Endodermal cell (in vitro differentiated cells): ENCODE results near the gene GRB10. TPM values are rescaled to one million over a fixed set of nuclear protein-coding genes. Genes with fewer than 3 reads are reported as not detected.

Source experiments
- DNase-seq: peaks from one replicate; pipeline ENCODE4 v3.0.0-alpha.2; 2017
- H3K27ac ChIP-seq: 2 replicates; pipeline ENCODE4 v1.5.1; 2013; ENCODE audit warnings: mild to moderate bottlenecking, low read depth, low read length, moderate library complexity
- H3K27me3 ChIP-seq: 2 replicates; pipeline ENCODE4 v1.6.1; 2013; ENCODE audit warnings: mild to moderate bottlenecking, low read length, moderate library complexity; ENCODE audit not compliant: insufficient read depth, control insufficient read depth, poor library complexity, severe bottlenecking
- H3K36me3 ChIP-seq: 2 replicates; pipeline ENCODE4 v1.7.0; 2013; ENCODE audit warnings: mild to moderate bottlenecking, low read length, moderate library complexity; ENCODE audit not compliant: control insufficient read depth, insufficient read depth
- H3K4me1 ChIP-seq: one replicate; pipeline ENCODE4 v1.7.0; 2013; ENCODE audit warnings: low read length; ENCODE audit not compliant: control insufficient read depth, insufficient read depth
- H3K4me3 ChIP-seq: 2 replicates; pipeline ENCODE4 v1.5.1; 2013; ENCODE audit warnings: mild to moderate bottlenecking, low read length, moderate library complexity
- H3K9ac ChIP-seq: 2 replicates; pipeline ENCODE4 v1.6.1; 2013; ENCODE audit warnings: mild to moderate bottlenecking, low read length, moderate library complexity; ENCODE audit not compliant: poor library complexity, severe bottlenecking; ENCODE audit errors: extremely low read depth
- H3K9me3 ChIP-seq: 2 replicates; pipeline ENCODE4 v1.6.1; 2013; ENCODE audit warnings: mild to moderate bottlenecking, low read length, moderate library complexity; ENCODE audit not compliant: control insufficient read depth
- H3K27ac Mint-ChIP-seq: 2 replicates; pipeline ENCODE4 v1.8.0; 2020; ENCODE audit warnings: mixed read lengths
- H3K27me3 Mint-ChIP-seq: 2 replicates; pipeline ENCODE4 v1.8.0; 2021; ENCODE audit warnings: mild to moderate bottlenecking, mixed read lengths; ENCODE audit not compliant: insufficient read depth
- H3K36me3 Mint-ChIP-seq: 2 replicates; pipeline ENCODE4 v1.8.0; 2020; ENCODE audit warnings: low read depth, mixed read lengths
- H3K4me1 Mint-ChIP-seq: 2 replicates; pipeline ENCODE4 v1.8.0; 2020; ENCODE audit warnings: mixed read lengths
- H3K4me3 Mint-ChIP-seq: 2 replicates; pipeline ENCODE4 v1.8.0; 2020; ENCODE audit warnings: mild to moderate bottlenecking, moderate library complexity, mixed read lengths
- H3K9me3 Mint-ChIP-seq: 2 replicates; pipeline ENCODE4 v1.8.0; 2020; ENCODE audit warnings: mild to moderate bottlenecking, mixed read lengths
- CTCF ChIP-seq: fragments of 200-600 bp; sonication (generic); conservative IDR thresholded peaks from 2 replicates; pipeline ENCODE4 v1.5.0; 2021; ENCODE audit warnings: antibody characterized with exemption, mild to moderate bottlenecking
- WGBS, 2 experiments: methylation state at CpG; one replicate each; pipeline versions ENCODE4 v1.1.5 to v1.1.7; 2013; ENCODE audit warnings: missing lambda C conversion rate in 2 of 2, mixed read lengths in 1 of 2; ENCODE audit not compliant: insufficient coverage in 1 of 2, insufficient read length in 1 of 2; 5-methylcytosine and 5-hydroxymethylcytosine counted together
- total RNA-seq, 2 donors: library from RNA; stranded (reverse); fragmentation: NEBNext Ultra II Directional in 1 of 2; extraction: Animal tissue kit (Norgen Biotek cat#: 25700) in 1 of 2; gene quantifications; 2 replicates in 1 of 2; 3 replicates in 1 of 2; pipeline ENCODE4 v1.2.1, GENCODE V29; 2021

The GRB10 gene
- total RNA-seq, 2 donors from 2014 or later, result 71.9 to 97.5 TPM

DNA sequence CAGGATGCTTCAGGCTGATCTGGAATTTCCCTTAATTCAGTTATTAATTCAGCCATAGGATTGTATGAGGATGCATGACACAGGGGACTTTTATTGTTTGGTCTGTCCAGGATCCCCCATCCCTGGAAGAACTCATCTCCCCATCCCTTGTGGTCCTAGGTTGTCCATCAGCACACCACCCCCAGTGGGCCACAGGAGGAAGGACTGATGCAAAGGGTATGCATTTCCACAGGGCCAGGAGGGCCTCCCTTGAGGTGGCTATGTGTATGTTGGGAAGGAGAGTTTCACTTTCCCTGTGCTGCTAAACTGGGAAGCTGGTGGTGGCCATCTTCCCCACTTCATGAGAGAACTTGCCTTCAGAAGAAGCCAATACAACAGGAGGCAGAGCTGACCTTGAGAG lies 44.6 kb upstream of the GRB10 start:
- TF ChIP-seq CTCF, result no peak
- Histone ChIP-seq H3K36me3 (no peaks in the 10 kb centered on the region), H3K27ac (no peak overlapping the region), H3K4me1 (no peaks in the 10 kb centered on the region), H3K27me3 (no peaks in the 10 kb centered on the region), H3K4me3 (no peak overlapping the region), H3K9ac (no peak overlapping the region), H3K9me3 (no peaks in the 10 kb centered on the region)
- no peak for DNase-seq
- H3K36me3 Mint-ChIP-seq, result no peaks in the 10 kb centered on the region
- H3K4me1 Mint-ChIP-seq, result peaks cover 7% of the 10 kb centered on the region
- no peaks in the 10 kb centered on the region for H3K9me3 Mint-ChIP-seq
- H3K27ac Mint-ChIP-seq, result no peak overlapping the region
- no peak overlapping the region for H3K4me3 Mint-ChIP-seq
- H3K27me3 Mint-ChIP-seq, result peaks cover 5% of the 10 kb centered on the region

- Histone ChIP-seq H3K4me3 (no peak overlapping the region), H3K27me3 (no peaks in the 10 kb centered on the region), H3K36me3 (no peaks in the 10 kb centered on the region), H3K9ac (no peak overlapping the region), H3K9me3 (no peaks in the 10 kb centered on the region), H3K4me1 (peaks cover 6% of the 10 kb centered on the region), H3K27ac (no peak overlapping the region)
- TF ChIP-seq CTCF, result no peak
- WGBS, 2 experiments, result 82 to 90% methylated on average over 5 to 8 of the region's 8 CpGs
- Mint-ChIP-seq H3K27ac (no peak overlapping the region), H3K36me3 (no peaks in the 10 kb centered on the region), H3K9me3 (no peaks in the 10 kb centered on the region), H3K27me3 (no peaks in the 10 kb centered on the region), H3K4me1 (peaks cover 12% of the 10 kb centered on the region), H3K4me3 (no peak overlapping the region)
- DNase-seq, result no peak
Measured at GRCh38 chr7:50826371-50827172, 43.9 kb upstream of the GRB10 start.

- DNase-seq, result no peak
- no peaks in the 10 kb centered on the region for H3K27me3 Mint-ChIP-seq
- H3K4me3 ChIP-seq, result no peak overlapping the region
- peaks cover 20% of the 10 kb centered on the region for H3K4me1 Mint-ChIP-seq
- H3K9me3 ChIP-seq, result no peaks in the 10 kb centered on the region
- 89 to 90% methylated on average over 6 to 7 of the region's 7 CpGs for WGBS, 2 experiments
- H3K9ac ChIP-seq, result no peak overlapping the region
- H3K9me3 Mint-ChIP-seq, result no peaks in the 10 kb centered on the region
- H3K27ac ChIP-seq, result no peak overlapping the region
- H3K4me1 ChIP-seq, result peaks cover 14% of the 10 kb centered on the region
- no peaks in the 10 kb centered on the region for H3K36me3 Mint-ChIP-seq
- no peak overlapping the region for H3K27ac Mint-ChIP-seq
- TF ChIP-seq CTCF, result no peak
- no peaks in the 10 kb centered on the region for H3K27me3 ChIP-seq
- no peak overlapping the region for H3K4me3 Mint-ChIP-seq
- no peaks in the 10 kb centered on the region for H3K36me3 ChIP-seq
Measured at GRCh38 chr7:50825465-50825864, 42.8 kb upstream of the GRB10 start.
